GM12878 (cell line): ENCODE data around the gene LYPLAL1. TPM values are rescaled to one million over a fixed set of nuclear protein-coding genes. Genes with fewer than 3 reads are reported as not detected.

Experiments
- ATAC-seq: fragments of 200-7000 bp; cut with Tn5 transposase; 3 replicates; pipeline ENCODE4 v1.9.1; 2020; ENCODE audit warnings: mild to moderate bottlenecking, moderate library complexity
- BruUV-seq: library from RNA; stranded (reverse); fragments of 400-500 nt; replicated peaks from 2 replicates; lab custom pipeline; 2021; lab: Mats Ljungman, UMichigan
- CTCF ChIA-PET: fragments of 300-600 bp; sonication (Branson Sonifier 250); formaldehyde crosslinking; extraction: SDS; loops from one replicate; lab custom pipeline; 2021; ENCODE audit warnings: inconsistent platforms; lab: Yijun Ruan, JAX
- POLR2A ChIA-PET: fragments of 350-600 bp; formaldehyde crosslinking; extraction: SDS; loops from one replicate; lab custom pipeline; 2021; ENCODE audit warnings: inconsistent platforms; lab: Charles Lee
- RAD21 ChIA-PET: fragments of 300-600 bp; sonication (Branson Sonifier 250); formaldehyde crosslinking; loops from one replicate; lab custom pipeline; 2023; ENCODE audit warnings: antibody characterized with exemption; ENCODE audit not compliant: unreplicated experiment; lab: Charles Lee
- SMC1A ChIA-PET: fragments of 300-600 bp; sonication (Branson Sonifier 250); formaldehyde crosslinking; loops from one replicate; lab custom pipeline; 2023; ENCODE audit not compliant: unreplicated experiment, uncharacterized antibody; lab: Charles Lee
- DNase-seq: peaks from one replicate; pipeline ENCODE4 v3.0.0-alpha.2; 2011; ENCODE audit warnings: low read depth, low spot score
- FAIRE-seq: peaks from 3 replicates; lab custom pipeline; 2011; peaks lifted over from hg19 to GRCh38; lab: Jason Lieb, UNC
- H2AFZ ChIP-seq: 2 replicates; pipeline ENCODE4 v1.6.0; 2011; ENCODE audit warnings: low read depth, low read length, control low read depth; ENCODE audit not compliant: control insufficient read depth
- H3K27ac ChIP-seq: 2 replicates; pipeline ENCODE4 v1.5.1; 2011; ENCODE audit warnings: control low read depth; ENCODE audit not compliant: control insufficient read depth, insufficient read depth
- H3K27me3 ChIP-seq, 2 experiments: replicated peaks in 1 of 2; 2 replicates each; pipeline versions ENCODE4 v1.6.0 to v1.6.1; 2011; ENCODE audit warnings: low read length in 1 of 2; ENCODE audit not compliant: control insufficient read depth in 2 of 2, insufficient read depth in 2 of 2
- H3K36me3 ChIP-seq, 2 experiments: 2 replicates each; pipeline ENCODE4 v1.5.1; 2011; ENCODE audit warnings: low read length in 1 of 2; ENCODE audit not compliant: control insufficient read depth in 2 of 2, insufficient read depth in 2 of 2
- H3K4me1 ChIP-seq: 2 replicates; pipeline ENCODE4 v1.6.1; 2011; ENCODE audit warnings: mild to moderate bottlenecking, low read length, moderate library complexity, mixed read lengths; ENCODE audit not compliant: control insufficient read depth, insufficient read depth
- H3K4me2 ChIP-seq: 2 replicates; pipeline ENCODE4 v1.6.0; 2011; ENCODE audit warnings: control low read depth; ENCODE audit not compliant: control insufficient read depth, insufficient read depth
- H3K4me3 ChIP-seq: fragments of 200-600 bp; sonication (generic); 2 replicates; pipeline ENCODE4 v1.5.1; 2016
- H3K79me2 ChIP-seq: 2 replicates; pipeline ENCODE4 v1.6.0; 2011; ENCODE audit warnings: low read length; ENCODE audit not compliant: control insufficient read depth, insufficient read depth
- H3K9ac ChIP-seq: 2 replicates; pipeline ENCODE4 v1.8.0; 2011; ENCODE audit warnings: low read length, control low read depth, mixed read lengths; ENCODE audit not compliant: control insufficient read depth, insufficient read depth
- H3K9me3 ChIP-seq: replicated peaks from 3 replicates; pipeline ENCODE4 v1.5.1; 2011; ENCODE audit warnings: mild to moderate bottlenecking, low read length; ENCODE audit not compliant: control insufficient read depth, insufficient read depth
- H4K20me1 ChIP-seq: 2 replicates; pipeline ENCODE4 v1.6.0; 2011; ENCODE audit not compliant: control insufficient read depth, insufficient read depth
- CBFB ChIP-seq: IDR thresholded peaks from 2 replicates; pipeline ENCODE4 v1.6.1; 2016; ENCODE audit warnings: antibody characterized with exemption, low read depth
- IKZF2 ChIP-seq, 2 experiments: fragments of 450-650 bp; IDR thresholded peaks; 2 replicates each; pipeline ENCODE4 v1.6.1; 2017; ENCODE audit warnings: mild to moderate bottlenecking in 2 of 2, moderate library complexity in 2 of 2
- MLLT1 ChIP-seq: fragments of 450-650 bp; IDR thresholded peaks from 2 replicates; pipeline ENCODE4 v1.6.1; 2016; ENCODE audit warnings: mild to moderate bottlenecking
- RB1 ChIP-seq: fragments of 450-650 bp; formaldehyde crosslinking; IDR thresholded peaks from 2 replicates; pipeline ENCODE4 v1.6.1; 2017; ENCODE audit warnings: mild to moderate bottlenecking, borderline replicate concordance
- SUPT20H ChIP-seq: IDR thresholded peaks from 2 replicates; pipeline ENCODE4 v1.6.1; 2011; ENCODE audit warnings: low read depth, mild to moderate bottlenecking, low read length, moderate library complexity, borderline replicate concordance; ENCODE audit not compliant: control insufficient read depth
- ZNF217 ChIP-seq: fragments of 450-650 bp; IDR thresholded peaks from 2 replicates; pipeline ENCODE4 v1.6.1; 2017; ENCODE audit warnings: antibody characterized with exemption, mild to moderate bottlenecking
- WGBS: methylation state at CpG from one replicate; pipeline ENCODE4 v1.1.6; 2016; ENCODE audit warnings: low lambda C conversion rate; ENCODE audit not compliant: insufficient replicate concordance, insufficient coverage; ENCODE audit errors: missing lambda C conversion rate; 5-methylcytosine and 5-hydroxymethylcytosine counted together
- in situ Hi-C: fragments of 300-500 bp; cut with MboI; formaldehyde crosslinking; loops from 9 replicates; pipeline ENCODE4 v1.14.3; 2018; ENCODE audit warnings: mixed read lengths
- intact Hi-C: fragments of 100-400 bp; cut with micrococcal nuclease; formaldehyde crosslinking; loops from one replicate; pipeline ENCODE4 v1.14.2; 2022; ENCODE audit not compliant: unreplicated experiment
- polyA plus RNA-seq, 11 experiments: library from polyadenylated mRNA; depleted of rRNA in 4 of 11; unstranded in 6 of 11; stranded (reverse) in 5 of 11; fragments of >200 nt; fragmentation: Nextera tagmentation in 4 of 11; fragmentation: Illumina TruSeq in 1 of 11; extraction: Ambion mirVana in 4 of 11; extraction: Trizol in 1 of 11; gene quantifications; 1 replicate in 1 of 11; 2 replicates in 10 of 11; pipeline versions ENCODE4 v1.2.1 to v1.2.3, GENCODE V29; 2011 to 2016; ENCODE audit warnings: inconsistent platforms in 2 of 11, missing spikeins in 2 of 11, low read depth in 1 of 11
- total RNA-seq, 4 experiments: library from RNA; depleted of rRNA in 3 of 4; stranded (reverse); fragments of >200 nt in 3 of 4; fragmentation: Illumina TruSeq in 1 of 4; extraction: Trizol in 1 of 4; gene quantifications; 2 replicates each; pipeline versions ENCODE4 v1.2.1 to v1.2.3, GENCODE V29; 2013 to 2021

LYPLAL1 gene
- total and polyA plus RNA-seq, 10 of the 15 experiments (the other 5 are each of a cell fraction or from before 2014, with no cell fraction given) = 19.4 to 112 (median 40.5) TPM

DNA sequence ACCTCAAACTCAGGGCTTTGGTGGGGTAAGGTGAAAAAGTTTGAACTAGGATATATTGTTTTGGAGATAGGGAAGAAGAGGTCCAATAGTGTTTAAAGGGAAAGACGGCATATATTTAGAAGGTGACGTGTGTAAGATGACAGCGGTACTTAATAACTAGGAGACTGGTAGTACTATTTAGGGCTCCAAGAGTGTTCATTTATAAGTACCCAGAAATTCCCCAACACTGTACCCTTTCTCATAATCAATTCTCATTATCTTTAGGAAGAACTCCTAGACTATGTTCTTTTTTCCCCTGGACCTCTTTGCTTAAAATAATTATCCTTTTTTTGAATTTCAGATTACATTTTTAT, 1.5 kb downstream of the LYPLAL1 start (continued):
- TF ChIP-seq ZNF217 (no peak), IKZF2 (IDR thresholded peaks at IDR 0.05) (no peak), SUPT20H (no peak), RB1 (0 out of 2 replicates have a peak, but pooled peaks have one; percentile 14)
- TF ChIP-seq, all 136 proteins: peak for 3

DNA sequence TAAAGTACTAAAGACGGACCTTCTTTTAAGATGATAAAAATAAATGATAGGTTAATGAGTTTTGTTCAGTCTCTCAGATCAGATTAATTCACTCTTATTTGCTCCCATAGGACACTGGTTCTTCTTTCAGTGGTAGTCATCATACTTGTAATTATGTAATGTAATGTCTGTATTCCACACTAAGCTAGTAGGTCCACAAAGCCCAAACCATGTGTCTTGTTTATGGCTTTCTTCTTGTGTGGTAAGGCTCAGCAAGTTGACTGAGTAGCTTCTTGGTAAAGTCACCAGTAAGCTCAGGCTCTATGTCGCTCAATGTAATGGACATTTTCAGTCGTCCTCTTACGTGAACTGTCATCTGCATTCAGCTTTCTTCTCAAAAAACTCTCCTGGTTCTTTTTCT, 2.5 kb downstream of the LYPLAL1 start:
- no peak for TF ChIP-seq CBFB
- TF ChIP-seq MLLT1 = peak; percentile 85
- Histone ChIP-seq H3K4me2 (peak overlapping the region; percentile 97), H3K9ac (no peak overlapping the region), H2AFZ (no peak overlapping the region), H3K79me2 (peaks cover 39% of the 10 kb centered on the region), H3K36me3 (peaks cover 0 to 5% of the 10 kb centered on the region in 2 experiments; a peak in 1 of 4 replicates), H3K4me3 (peak overlapping the region; percentile 93), H3K4me1 (peaks cover 9% of the 10 kb centered on the region), H3K27ac (peak overlapping the region; percentile 57; the same call in 1 of the 2 replicates), H3K27me3 (no peaks in the 10 kb centered on the region), H3K9me3 (peaks cover under 1% of the 10 kb centered on the region; the same call in 1 of the 3 replicates), H4K20me1 (no peaks in the 10 kb centered on the region)
- ChIA-PET SMC1A (interaction anchor here (0.7 to 6.9 kb wide), 10 partner anchors 11 to 866 kb away, joined by 3 to 173 read pairs (median 5); no protein-coding TSS in a partner anchor), RAD21 (interaction anchor here (1.2 to 7.2 kb wide), 2 partner anchors 12 to 87 kb away, joined by 3 to 134 read pairs; no protein-coding TSS in a partner anchor), POLR2A (interaction anchor here (0.6 to 5.3 kb wide), 4 partner anchors 11 to 1985 kb away, joined by 3 to 98 read pairs (median 6); no protein-coding TSS in a partner anchor), CTCF (interaction anchor here (0.5 to 5.5 kb wide), 5 partner anchors 12 to 209 kb away, joined by 3 to 74 read pairs (median 4); no protein-coding TSS in a partner anchor)
- no TSS peak for BruUV-seq
- ATAC-seq (no peak), FAIRE-seq (no peak), DNase-seq (no peak)
- intact Hi-C loops = no loop called here
- WGBS = 36% methylated on average over 4 of the region's 4 CpGs
- in situ Hi-C loops = loop anchor here (25.0 kb wide), 1 partner anchor 1061 kb away; no protein-coding TSS in a partner anchor
